HG02798 (cell line): ENCODE results near the gene ITPR1.
A peak's percentile ranks its signal among the peaks of the same experiment; 100 is the strongest.
"Not testable (repeated sequence)": the region's sequence is repeated elsewhere in the genome, so short reads cannot be mapped to it uniquely, and the experiment has no call there.

ENCODE experiments used
- ATAC-seq: cut with Tn5 transposase; IDR thresholded peaks from one replicate; pipeline ENCODE4 v1.9.1; 2021; ENCODE audit warnings: mild to moderate bottlenecking; ENCODE audit not compliant: unreplicated experiment, poor library complexity

The ITPR1 gene

DNA sequence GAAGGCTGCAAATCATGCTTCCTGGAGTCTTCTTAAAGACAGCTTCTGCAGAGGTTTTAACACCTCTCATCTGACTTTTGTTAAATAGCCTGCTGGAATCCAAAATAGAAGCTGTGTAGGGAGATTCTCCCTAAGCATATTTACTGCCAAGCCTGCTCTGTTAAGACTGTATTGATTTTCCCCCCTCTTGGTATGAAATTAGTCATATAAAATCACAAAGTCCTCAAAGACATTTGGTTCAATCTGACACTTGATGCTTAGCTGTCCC lies 94.6 kb downstream of the ITPR1 start:
- ATAC-seq, result no peak

DNA sequence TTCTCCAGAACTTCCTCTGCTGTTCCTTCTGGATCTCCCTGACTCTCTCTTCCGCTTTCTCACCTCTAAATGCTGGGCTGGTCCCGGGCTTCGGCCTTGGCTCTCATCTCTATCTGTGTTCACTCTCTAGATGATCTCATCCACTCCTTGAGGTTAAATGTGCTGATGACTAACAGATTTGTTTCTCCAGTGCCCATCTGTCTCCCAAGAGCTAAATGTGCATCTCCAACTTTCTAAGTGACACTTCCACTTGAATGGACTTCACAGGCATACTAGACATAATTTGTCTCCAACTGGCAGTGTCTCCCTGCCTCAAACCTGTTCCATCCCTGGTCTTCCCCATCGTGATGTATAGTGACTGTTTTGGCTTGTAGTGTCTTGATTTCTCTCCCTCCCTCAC lies 95.3 kb downstream of the ITPR1 start:
- ATAC-seq, result peak; percentile 38

DNA sequence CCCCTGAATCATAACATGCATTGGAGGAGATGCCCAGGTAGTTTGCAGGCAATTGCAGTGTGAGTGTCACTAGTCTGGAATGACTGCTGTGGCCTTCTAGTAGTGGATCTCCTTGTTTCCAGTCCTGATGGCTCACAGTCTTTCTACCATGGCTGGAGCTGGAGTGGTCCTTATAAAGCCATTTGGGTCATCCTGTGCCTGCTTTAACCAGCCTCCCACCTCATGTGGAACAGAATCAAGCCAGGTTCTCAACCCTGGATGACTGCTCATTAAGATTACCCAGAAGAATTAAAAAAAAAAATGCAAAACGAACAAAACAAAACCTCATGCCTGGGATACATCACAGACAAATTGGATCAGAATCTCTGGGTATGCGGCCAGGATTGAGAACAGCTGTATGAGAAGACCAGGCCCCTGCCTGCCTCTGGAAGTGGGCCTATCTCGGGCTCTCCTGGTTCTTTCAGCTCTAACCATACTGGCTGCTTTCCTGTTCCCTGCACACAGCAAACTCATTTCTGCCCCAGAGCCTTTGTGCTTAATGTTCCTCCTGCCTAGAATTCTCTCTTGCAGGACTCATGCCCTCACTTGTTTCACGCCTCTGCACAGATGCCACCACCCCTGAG lies 96.4 kb downstream of the ITPR1 start:
- ATAC-seq, result no peak

DNA sequence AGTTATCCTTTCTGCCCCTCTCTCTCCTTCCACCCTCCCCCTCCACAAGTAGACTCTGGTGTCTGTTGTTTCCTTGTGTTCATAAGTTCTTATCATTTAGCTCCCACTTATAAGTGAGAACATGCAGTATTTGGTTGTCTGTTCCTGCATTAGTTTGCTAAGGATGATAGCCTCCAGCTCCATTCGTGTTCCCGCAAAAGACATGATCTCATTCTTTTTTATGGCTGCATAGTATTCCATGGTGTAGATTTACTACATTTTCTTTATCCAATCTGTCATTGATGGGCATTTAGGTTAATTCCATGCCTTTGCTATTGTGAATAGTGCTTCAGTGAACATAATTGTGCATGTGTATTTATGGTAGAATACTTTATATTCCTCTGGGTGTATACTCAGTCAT lies 97.7 kb downstream of the ITPR1 start:
- not testable (repeated sequence) for ATAC-seq

DNA sequence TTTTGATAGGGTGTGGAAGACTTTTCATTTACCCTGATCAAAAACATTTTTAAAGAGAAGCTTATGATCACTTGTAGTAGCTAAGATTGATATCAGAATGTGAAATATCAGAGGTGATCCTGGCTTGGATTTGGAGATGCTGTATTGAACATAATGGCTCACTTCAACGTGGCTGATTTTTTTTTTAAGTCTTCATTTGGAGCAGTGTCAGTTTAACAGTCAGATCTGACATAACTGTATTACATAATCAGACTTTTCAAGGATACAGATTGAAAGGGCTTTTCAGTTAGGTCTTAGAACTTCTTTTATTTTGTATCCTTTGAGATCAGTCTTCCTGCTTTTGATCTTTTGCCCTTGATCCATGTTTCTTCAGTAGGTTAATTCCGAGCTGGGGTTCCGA lies 98.5 kb downstream of the ITPR1 start:
- ATAC-seq, result no peak

DNA sequence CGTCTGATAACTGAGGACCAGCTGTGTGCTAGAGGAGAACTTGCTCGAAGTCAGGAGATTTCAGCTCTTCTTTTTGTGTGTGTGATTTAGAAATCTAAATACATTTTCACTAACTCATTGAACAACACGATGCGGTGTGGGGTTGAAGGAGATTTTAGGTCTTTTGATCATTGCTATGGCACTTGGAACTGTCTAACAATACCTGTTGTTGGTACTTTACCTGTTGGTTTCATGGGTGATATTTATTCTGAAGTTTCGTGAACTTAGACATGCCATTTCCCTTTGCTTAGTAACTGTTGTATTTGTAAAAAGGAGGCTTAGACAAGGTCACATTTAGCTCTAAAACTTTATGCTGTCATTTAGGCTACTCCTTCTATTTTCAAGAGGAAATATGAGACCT lies 99.9 kb downstream of the ITPR1 start:
- no peak for ATAC-seq

DNA sequence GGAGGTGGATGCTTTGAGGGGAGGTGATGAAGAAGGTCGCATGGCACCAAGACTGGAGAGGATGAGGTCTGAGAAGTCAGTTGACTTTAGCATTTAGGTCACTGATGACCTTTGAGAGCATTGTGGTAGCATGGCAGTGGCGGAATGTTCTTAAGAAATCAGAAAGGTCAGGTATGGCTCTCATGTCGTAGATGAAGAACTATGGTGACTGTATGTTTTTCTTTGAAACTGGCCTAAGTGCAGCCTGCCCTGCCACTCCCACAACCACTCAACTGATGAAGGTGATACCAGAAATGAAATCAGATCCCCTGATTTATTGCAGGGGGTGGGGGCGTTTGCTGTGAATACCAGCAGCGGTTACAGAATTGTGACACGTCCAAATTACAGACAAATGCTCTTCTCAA lies 102.6 kb downstream of the ITPR1 start:
- no peak for ATAC-seq

DNA sequence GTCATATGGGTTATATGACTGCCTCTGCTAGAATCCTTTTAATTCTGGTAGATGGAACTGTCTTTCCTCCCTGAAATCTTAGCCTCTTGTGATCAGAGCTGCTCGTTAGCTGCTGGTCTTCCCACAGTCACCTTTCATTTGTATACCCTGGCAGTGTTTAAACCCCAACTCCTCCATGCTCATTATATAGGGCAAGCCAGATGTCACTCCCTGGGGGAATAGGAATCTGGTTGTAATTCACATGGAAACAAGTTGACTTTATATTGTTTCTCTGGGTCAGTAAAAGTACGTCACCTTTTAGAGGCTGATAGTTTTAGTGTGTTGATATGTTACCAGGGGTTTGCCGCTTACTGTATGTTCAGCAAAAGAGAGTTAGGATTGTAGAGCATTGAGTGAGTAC lies 103.5 kb downstream of the ITPR1 start:
- no peak for ATAC-seq

DNA sequence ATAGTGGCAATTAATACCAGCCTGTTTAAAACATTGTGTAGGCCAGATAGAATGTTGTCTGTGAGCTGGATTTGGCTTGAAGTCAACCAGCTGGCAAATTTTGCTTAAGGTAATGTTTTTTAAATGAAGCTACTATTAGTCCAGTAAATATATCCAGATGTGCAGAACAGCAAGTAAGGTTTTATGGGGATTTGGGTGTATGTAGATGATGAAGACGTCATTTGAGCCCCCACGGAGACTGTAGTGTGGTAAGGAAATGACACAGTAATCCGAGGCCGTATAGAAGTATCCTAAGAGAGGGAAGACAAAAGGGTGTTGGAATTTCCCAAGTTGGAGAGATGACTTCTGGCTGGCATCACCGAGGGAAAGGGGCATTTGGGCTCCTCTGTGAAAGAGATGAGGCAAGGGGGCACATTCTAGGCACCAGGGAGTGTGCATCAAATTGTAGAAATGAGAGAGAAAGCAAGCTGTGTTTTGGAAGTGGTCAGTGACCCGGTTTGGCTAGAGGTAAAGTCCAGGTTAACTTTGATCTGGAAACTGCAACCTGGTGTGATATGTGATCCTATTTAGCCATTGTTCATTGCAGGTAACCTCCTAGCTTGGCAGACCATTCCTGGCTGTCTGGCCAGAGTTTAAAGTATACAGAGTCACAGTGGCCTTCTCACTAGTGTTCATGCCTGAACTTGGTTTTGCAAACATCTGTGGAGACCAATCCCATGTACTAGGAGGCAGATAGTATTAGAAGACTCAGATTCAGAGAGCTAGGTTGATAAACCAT lies 104.2 kb downstream of the ITPR1 start:
- no peak for ATAC-seq

DNA sequence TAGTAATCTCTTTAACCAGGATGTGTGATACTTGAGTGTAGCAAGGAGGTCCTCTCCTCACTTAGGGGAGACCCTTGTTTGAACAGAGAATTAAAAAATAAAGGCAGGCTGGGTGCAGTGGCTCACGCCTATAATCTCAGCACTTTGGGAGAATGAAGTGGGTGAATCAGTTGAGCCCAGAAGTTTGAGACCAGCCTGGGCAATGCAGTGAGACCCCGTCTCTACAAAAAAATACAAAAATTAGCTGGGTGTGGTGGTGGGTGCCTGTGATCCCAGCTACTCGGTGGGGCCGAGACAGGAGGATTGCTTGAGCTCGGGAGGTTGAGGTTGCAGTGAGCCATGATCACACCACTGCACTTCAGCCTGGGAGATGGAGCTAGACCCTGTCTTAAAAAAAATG lies 105.1 kb downstream of the ITPR1 start:
- ATAC-seq, result not testable (repeated sequence)

DNA sequence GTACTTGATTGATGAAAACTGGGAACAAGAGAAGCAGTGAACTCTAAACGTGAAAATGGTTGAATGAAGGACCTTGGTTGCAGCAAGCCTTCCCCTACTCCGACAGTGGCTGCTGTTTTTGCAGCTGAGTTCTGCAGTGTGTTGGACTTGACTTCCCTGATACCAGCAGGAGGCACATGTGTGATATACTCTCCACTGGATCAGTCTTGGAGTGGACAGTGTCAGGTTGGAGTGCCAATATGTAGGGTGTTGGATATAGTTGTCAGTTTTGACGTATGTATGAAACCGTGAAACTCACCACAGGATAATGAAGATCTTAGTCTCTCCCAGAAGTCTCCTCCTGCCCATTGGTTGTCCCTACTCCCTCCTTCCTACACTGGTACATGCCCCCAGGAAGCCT lies 106.5 kb downstream of the ITPR1 start:
- ATAC-seq, result no peak

DNA sequence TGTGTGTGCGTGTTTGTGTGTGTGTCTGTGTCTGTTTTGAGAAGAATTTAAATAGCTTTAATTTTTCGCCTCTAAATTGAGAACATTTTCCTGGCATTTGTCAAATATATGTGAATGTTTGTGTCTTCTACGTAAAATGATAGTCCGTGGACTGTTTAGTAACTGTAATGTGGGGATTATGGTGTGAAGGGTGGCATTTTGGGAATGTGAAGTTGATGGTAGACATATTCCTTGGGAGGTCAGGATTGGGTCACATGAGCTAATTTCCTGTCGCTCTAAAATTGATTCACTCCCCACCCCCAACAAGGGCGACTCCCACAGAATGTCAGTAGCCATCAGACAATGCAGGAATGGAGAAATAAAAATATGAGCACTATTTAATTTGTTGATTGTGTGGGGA lies 107.3 kb downstream of the ITPR1 start:
- ATAC-seq, result no peak

DNA sequence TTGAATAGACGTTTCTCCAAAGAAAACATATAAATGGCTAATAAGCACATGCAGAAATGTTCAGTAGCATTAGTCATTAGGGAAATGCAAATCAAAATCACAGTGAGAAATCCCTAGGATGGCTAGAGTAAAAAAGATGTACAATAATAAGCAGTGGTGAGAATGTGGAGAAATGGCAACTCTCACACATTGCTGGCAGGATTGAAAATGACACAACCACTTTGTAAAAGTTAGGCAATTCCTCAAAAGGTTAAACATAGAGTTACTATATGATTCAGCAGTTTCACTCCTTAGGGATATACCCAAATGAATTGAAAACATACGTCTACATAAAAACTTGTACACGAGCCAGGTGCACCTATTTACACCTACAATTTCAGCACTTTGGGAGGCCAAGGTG lies 108.7 kb downstream of the ITPR1 start:
- ATAC-seq, result no peak

DNA sequence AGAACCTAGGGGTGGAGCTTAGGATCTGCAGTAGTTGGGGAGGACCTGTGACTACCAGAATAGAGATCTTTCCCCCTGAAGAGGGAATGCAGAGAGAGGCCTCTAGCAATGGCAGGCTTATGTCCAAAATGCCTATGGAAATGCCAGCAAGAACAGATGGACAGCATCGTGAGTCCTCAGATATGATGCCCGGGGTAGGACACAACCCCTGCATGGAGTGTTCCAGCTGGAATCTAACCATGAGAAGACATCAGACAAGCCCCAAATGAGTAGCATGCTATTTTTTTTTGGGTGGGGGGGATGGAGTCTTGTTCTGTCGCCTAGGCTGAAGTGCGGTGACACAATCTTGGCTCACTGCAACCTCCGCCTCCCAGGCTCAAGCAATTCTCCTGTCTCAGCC lies 111.5 kb downstream of the ITPR1 start:
- ATAC-seq, result no peak

DNA sequence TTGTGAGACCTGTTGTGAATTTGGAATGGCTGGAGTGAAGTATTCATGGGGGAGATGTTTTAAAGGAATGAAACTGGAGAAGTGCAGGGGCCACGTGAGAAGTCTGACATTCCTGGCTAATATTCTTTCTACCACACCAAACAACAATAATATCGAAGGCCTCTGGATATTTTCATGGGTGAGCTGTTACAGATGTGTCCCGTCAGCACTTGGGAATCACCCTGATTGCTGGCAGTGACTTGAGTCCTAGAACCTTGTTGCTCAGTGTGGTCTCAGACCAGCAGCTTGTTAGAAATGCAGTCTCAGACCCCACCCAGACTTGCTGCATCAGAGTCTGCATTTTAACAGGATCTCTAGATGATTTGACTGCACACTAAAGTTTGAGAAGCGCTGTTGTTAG lies 113.8 kb downstream of the ITPR1 start:
- ATAC-seq, result no peak

DNA sequence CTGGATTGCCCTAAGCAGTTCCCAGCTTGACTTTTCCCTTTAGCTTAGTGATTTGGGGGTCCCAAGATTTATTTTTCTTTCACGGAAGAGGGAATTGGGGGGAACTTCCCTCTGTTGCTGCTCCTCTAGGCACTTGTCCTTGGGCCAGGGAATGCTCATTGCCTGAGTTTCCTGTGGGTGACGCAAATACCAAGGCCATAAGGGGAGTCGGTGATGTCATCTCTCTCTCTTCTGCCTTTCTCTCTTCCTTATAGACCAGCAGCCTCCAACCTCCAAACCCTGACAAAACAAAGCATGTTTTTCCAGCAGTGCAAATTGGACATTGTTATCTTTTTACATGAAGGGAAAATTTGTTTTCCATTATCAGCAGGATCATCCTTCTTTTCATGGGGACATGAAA lies 120.2 kb downstream of the ITPR1 start:
- ATAC-seq, result no peak

DNA sequence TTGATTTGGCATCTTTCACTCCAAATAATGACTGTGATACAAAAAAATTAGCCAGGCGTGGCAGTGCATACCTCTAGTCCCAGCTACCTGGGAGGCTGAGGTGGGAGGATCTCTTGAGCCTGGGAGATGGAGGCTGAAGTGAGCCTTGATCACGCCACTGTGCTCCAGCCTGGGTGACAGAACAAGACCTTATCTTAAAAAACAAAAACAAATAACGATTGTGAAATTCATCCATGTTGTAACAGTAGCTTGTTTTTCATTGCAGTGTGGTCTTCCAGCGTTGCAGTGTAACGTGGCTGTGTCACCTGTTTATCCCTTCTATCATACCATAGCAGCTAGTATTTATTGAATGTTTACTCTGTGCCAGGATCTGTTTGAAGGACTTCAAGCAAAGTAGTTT lies 120.9 kb downstream of the ITPR1 start:
- ATAC-seq, result no peak

DNA sequence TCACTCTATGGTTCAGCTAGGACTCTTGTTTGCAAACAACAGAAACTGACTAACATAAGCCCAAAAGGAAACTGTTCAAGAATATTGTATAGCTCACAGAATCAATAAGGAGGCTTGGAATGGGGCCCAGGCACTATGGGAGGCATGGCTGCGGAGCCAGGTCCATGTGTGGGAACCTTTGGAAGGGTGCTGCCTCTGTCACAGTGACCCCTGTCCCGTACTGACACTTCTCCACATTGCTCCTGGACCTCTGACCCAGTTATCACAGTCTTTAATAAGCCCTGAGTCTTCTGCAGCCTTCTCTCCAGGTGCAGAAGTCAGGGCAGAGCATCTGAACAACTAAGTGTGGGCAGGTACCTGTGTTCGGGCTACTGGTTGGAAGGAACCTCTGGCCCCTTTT lies 121.8 kb downstream of the ITPR1 start:
- ATAC-seq, result no peak

DNA sequence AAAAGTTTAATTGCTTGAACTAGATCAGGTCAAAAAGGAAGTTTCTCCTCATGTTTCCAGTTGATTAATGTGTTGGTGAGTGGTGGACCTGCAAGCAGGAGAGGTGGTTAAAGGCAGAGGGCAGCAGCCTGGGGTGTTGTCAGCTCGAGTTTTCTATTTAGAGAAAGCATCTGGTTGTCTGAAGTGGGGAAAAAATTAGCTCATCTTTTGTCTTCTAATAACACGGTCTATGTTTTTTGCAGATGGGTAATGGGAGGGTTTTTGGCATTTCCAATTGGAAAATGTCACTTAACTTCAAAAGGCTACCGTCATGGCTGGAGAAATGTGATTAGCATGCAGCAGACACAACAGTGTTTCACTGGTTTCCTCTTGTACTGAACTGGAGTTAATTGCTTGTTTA lies 122.6 kb downstream of the ITPR1 start:
- no peak for ATAC-seq

DNA sequence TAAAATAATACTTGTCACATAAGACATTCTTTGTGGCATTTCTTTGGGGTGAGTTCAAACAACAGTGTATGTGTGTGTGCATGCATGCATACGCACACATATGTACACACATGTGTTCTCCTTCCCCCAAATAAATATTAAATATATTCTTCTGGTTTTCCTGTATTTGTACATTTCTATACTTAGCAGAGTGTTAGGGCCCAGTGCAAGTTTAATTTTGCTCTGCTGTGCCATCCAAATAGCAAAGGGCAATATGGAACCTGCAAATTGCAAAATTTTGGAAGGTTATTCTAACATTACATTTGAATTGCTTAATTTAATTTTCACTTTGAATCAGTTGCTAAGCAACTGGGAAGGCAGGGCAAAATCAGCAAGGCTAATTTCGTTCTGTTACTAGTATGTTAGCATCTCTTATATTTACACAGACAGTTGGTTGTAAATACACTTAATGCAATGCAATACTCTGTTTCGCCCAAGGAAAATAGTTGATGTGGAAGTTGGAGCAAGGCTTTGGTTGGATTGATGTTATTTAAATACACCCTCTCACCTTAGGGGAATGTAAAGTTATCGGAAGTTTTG lies 130.4 kb downstream of the ITPR1 start:
- no peak for ATAC-seq

DNA sequence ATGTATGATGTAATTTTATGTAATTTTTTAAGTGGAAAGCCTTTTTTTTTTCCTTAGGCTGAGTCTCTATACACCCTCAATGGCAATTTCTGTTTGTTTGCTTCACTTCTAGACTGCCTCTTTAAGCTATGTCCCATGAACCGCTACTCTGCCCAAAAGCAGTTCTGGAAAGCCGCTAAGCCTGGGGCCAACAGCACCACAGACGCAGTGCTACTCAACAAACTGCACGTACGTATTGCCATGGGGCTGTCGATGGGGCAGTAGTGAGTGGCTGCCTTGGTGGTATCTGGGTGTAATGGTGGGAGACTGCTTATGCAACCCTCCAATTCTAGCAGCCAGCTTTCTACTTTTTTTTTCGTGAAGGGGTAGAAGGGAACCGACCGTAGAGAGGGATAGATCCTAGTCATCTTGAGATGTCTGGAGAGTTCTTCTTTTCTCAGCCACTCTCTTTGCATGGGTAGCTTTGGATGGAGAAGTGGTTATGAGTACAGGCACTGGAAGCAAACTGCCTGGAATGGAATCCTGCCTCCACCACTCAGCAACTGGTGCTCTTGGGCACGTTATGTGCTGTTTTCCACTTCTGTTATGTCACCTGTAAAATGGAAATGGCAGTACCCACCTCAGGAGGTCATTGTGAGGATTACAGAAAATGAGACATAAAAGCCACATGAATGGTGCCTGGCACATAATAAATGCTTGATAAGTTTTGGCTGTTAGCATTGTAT lies 134.7 kb downstream of the ITPR1 start:
- no peak for ATAC-seq
